Transverse colon (tissue), 3 donors: ENCODE data around the gene KIAA1614.

Experiments used
- CTCF ChIP-seq, 5 experiments: fragments of 200-600 bp in 3 of 5; fragments of 450-650 bp in 2 of 5; sonication (generic) in 3 of 5; IDR thresholded peaks; 1 replicate in 2 of 5; 2 replicates in 3 of 5; pipeline ENCODE4 v1.5.1; 2016 to 2017; ENCODE audit warnings: antibody characterized with exemption in 5 of 5, inconsistent platforms in 3 of 5, mild to moderate bottlenecking in 2 of 5, moderate library complexity in 1 of 5
- EP300 ChIP-seq: sonication (generic); formaldehyde crosslinking; IDR thresholded peaks from one replicate; pipeline ENCODE4 v1.6.1; 2017; ENCODE audit warnings: antibody characterized with exemption, low read depth
- POLR2A ChIP-seq: fragments of 450-650 bp; IDR thresholded peaks from one replicate; pipeline ENCODE4 v1.6.1; 2016; ENCODE audit warnings: antibody characterized with exemption, mild to moderate bottlenecking, moderate library complexity

GRCh38 chr1:180964595-180964994 is 51.9 kb downstream of the KIAA1614 start:
- no peak for TF ChIP-seq CTCF (IDR thresholded peaks at IDR 0.05)
- no peak for TF ChIP-seq EP300
- no peak for TF ChIP-seq POLR2A
